ENCODE data around the gene OR51V1. TPM values are rescaled to one million over a fixed set of nuclear protein-coding genes. Genes with fewer than 3 reads are reported as not detected.

OR51V1 gene
- total RNA-seq, 1 donor from 2014 or later, result not detected

- H3K27me3 Mint-ChIP-seq, result no peaks in the 10 kb centered on the region
- no peak for ATAC-seq (ENCODE audit: low read depth)
- DNase-seq, result no peak
- H3K4me3 Mint-ChIP-seq, result no peak within 1 kb of the TSS
- TF ChIP-seq CTCF (IDR thresholded peaks at IDR 0.05), result no peak
- H3K27ac Mint-ChIP-seq, result no peak within 1 kb of the TSS
- no peaks in the 10 kb centered on the region for H3K4me1 Mint-ChIP-seq
- intact Hi-C loops (cut with micrococcal nuclease), result no loop called here
- H3K36me3 Mint-ChIP-seq (ENCODE audit: low read depth), result no peaks in the 10 kb centered on the region
- ChIA-PET CTCF (interaction anchor here (0.9 kb wide), 1 partner anchor 13 kb away, joined by 3 read pairs; no protein-coding TSS in a partner anchor), POLR2A (no interaction called here)
- peaks cover 3% of the 10 kb centered on the region for H3K9me3 Mint-ChIP-seq
Measured at GRCh38 chr11:5154657-5155056, 45.8 kb downstream of the OR51V1 start, which contains the start of gene OR52A1. Gene OR52A1 (minus strand): TSS chr11:5154757. CDS start chr11:5152369, 2,388 bp downstream.

GRCh38 chr11:5153574-5154431 is 46.7 kb downstream of the OR51V1 start:
- intact Hi-C loops (cut with micrococcal nuclease), result no loop called here
- H3K36me3 Mint-ChIP-seq (ENCODE audit: low read depth), result no peaks in the 10 kb centered on the region
- ChIA-PET CTCF (no interaction called here), POLR2A (no interaction called here)
- H3K27ac Mint-ChIP-seq, result no peak overlapping the region
- H3K27me3 Mint-ChIP-seq, result no peaks in the 10 kb centered on the region
- no peaks in the 10 kb centered on the region for H3K4me1 Mint-ChIP-seq
- no peak for TF ChIP-seq CTCF (IDR thresholded peaks at IDR 0.05)
- peaks cover 3% of the 10 kb centered on the region for H3K9me3 Mint-ChIP-seq
- DNase-seq (no peak), ATAC-seq (ENCODE audit: low read depth) (no peak)
- no peak overlapping the region for H3K4me3 Mint-ChIP-seq

GRCh38 chr11:5151713-5152153 is 48.7 kb downstream of the OR51V1 start:
- no peaks in the 10 kb centered on the region for H3K9me3 Mint-ChIP-seq
- DNase-seq, result no peak
- no peak overlapping the region for H3K27ac Mint-ChIP-seq
- intact Hi-C loops (cut with micrococcal nuclease), result no loop called here
- H3K4me1 Mint-ChIP-seq, result no peaks in the 10 kb centered on the region
- no peak for ATAC-seq (ENCODE audit: low read depth)
- ChIA-PET POLR2A (no interaction called here), CTCF (no interaction called here)
- no peaks in the 10 kb centered on the region for H3K36me3 Mint-ChIP-seq (ENCODE audit: low read depth)
- H3K4me3 Mint-ChIP-seq, result no peak overlapping the region
- no peak for TF ChIP-seq CTCF (IDR thresholded peaks at IDR 0.05)
- no peaks in the 10 kb centered on the region for H3K27me3 Mint-ChIP-seq

Other genes with a start within 250 kb of the OR51V1 start
- not detected in 2 replicates for gene OR51A2, start 245.0 kb downstream of the OR51V1 start, total RNA-seq
- not detected in 2 replicates for gene OR51L1, start 205.8 kb downstream of the OR51V1 start, total RNA-seq
- gene OR52J3, start 154.2 kb downstream of the OR51V1 start, total RNA-seq, result not detected in 2 replicates
- not detected in 2 replicates for gene OR52E2, start 141.1 kb downstream of the OR51V1 start, total RNA-seq
- not detected in 2 replicates for gene OR52E1, start 131.1 kb downstream of the OR51V1 start, total RNA-seq
- not detected in 2 replicates for gene OR52A5, start 62.3 kb downstream of the OR51V1 start, total RNA-seq
- gene OR52A1, start 45.9 kb downstream of the OR51V1 start, total RNA-seq, result not detected in 2 replicates
- 147 and 157 TPM in 2 replicates for gene HBB, start 26.4 kb upstream of the OR51V1 start, total RNA-seq
- gene HBD, start 33.8 kb upstream of the OR51V1 start, total RNA-seq, result not detected in 2 replicates
- gene HBG1, start 49.2 kb upstream of the OR51V1 start, total RNA-seq, result not detected in 2 replicates
- not detected in 2 replicates for gene HBG2, start 54.1 kb upstream of the OR51V1 start, total RNA-seq
- gene HBE1, start 69.3 kb upstream of the OR51V1 start, total RNA-seq, result not detected in 2 replicates
- gene OR51B4, start 101.3 kb upstream of the OR51V1 start, total RNA-seq, result not detected in 2 replicates
- gene OR51B2, start 123.6 kb upstream of the OR51V1 start, total RNA-seq, result not detected in 2 replicates
- 0.27 TPM in 1 of 2 replicates, not detected in the other for gene OR51B5, start 142.8 kb upstream of the OR51V1 start, total RNA-seq
- not detected in 2 replicates for gene OR51B6, start 150.8 kb upstream of the OR51V1 start, total RNA-seq
- not detected in 2 replicates for gene OR51M1, start 183.1 kb upstream of the OR51V1 start, total RNA-seq
- not detected in 2 replicates for gene OR51Q1, start 221.4 kb upstream of the OR51V1 start, total RNA-seq
- not detected in 2 replicates for gene OR51I1, start 240.8 kb upstream of the OR51V1 start, total RNA-seq
- gene OR51I2, start 248.6 kb upstream of the OR51V1 start, total RNA-seq, result not detected in 2 replicates

All from activated B cell treated with CpG ODN at 0.5 μM for 24 hours (primary cell).